ENCODE results near the gene TMEM150A.

TMEM150A gene

DNA sequence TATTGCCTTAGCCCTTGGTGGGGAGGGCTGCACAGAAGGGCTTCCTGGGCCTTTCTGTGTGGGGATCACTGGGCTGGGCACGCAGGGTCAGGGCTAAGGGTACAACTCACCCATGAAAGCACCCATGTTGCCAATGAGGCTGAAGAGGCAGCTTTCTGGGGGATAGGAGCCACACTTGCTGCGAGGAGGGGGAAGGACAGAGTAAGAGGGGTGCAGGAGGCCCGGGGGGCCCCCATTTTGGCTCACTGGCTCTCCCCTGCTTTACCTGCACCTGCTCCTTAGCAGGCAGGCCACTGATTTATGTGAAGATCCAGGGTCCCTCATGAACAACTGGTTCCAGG is 2.3 kb downstream of the TMEM150A start:
- ChIA-PET CTCF (interaction anchor here (1.0 kb wide), 1 partner anchor 21 kb away, joined by 3 read pairs; no protein-coding TSS in a partner anchor), POLR2A (interaction anchor here (0.7 to 3.5 kb wide), 6 partner anchors 11 to 37 kb away, joined by 3 to 22 read pairs (median 3); partner anchors contain the start of genes C2orf68, USP39 and VAMP8)
- no peak for TF ChIP-seq ELF4 (IDR thresholded peaks at IDR 0.05)
- TF ChIP-seq FOXM1 (IDR thresholded peaks at IDR 0.05; ENCODE audit: borderline replicate concordance), result no peak
- no peak for TF ChIP-seq SUZ12 (IDR thresholded peaks at IDR 0.05)
- no peak for TF ChIP-seq ZNF384 (IDR thresholded peaks at IDR 0.05)
- no peak for TF ChIP-seq FOXK2 (IDR thresholded peaks at IDR 0.05)
- TF ChIP-seq, protein P1, sequence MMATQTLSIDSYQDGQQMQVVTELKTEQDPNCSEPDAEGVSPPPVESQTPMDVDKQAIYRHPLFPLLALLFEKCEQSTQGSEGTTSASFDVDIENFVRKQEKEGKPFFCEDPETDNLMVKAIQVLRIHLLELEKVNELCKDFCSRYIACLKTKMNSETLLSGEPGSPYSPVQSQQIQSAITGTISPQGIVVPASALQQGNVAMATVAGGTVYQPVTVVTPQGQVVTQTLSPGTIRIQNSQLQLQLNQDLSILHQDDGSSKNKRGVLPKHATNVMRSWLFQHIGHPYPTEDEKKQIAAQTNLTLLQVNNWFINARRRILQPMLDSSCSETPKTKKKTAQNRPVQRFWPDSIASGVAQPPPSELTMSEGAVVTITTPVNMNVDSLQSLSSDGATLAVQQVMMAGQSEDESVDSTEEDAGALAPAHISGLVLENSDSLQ (IDR thresholded peaks at IDR 0.05), result no peak
- TF ChIP-seq LEF1 (IDR thresholded peaks at IDR 0.05; ENCODE audit: borderline replicate concordance), result no peak
- no peak for TF ChIP-seq L3MBTL2 (conservative IDR thresholded peaks at IDR 0.05)
- no peak for TF ChIP-seq TARDBP (IDR thresholded peaks at IDR 0.05)
- no peak for TF ChIP-seq ARNT (IDR thresholded peaks at IDR 0.05)
- TF ChIP-seq CTBP1 (IDR thresholded peaks at IDR 0.05; ENCODE audit: borderline replicate concordance), result no peak
- no peak for DNase-seq (ENCODE audit: extremely low spot score)

DNA sequence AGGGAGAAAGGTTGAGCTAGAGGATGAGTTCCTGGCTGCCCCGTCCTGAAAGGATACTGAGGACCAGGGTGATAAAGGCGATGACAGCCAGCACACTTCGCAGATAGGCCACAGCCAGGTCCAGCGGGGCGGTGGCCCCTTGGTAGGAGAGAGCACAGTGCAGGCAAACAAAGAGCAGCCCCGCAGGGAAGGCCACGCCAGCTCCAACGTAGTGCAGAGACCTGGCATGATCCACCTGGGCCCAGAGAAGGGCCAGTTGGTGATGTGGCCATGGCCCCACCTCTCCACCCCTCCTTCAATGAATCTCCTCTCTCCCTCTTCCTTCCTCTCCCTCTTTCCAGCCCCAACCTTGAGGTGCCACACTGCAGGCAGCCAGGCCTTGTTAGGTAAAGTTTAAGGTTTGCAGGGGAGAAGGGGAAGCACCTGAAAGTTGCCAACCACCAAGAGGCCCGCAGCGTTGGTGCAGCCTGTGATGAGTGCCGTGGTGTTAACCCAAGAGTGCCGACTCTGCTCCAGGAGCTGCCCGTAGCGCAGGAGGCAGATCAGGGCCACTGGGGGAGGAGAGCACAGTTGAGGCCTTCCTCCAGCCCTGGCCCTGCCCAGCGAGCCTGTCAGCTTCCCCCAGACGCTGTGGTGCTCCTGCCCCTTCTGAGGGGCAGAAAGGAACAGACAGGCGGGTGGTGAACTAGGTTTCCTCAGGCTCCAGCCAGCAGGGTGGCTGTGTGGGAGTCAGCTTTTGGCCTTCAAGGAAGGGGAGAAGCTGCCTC is 2.8 kb downstream of the TMEM150A start:
- no peak for DNase-seq (ENCODE audit: extremely low spot score)
- ChIA-PET CTCF (interaction anchor here (1.0 kb wide), 1 partner anchor 21 kb away, joined by 3 read pairs; no protein-coding TSS in a partner anchor), POLR2A (interaction anchor here (0.7 to 3.5 kb wide), 6 partner anchors 12 to 38 kb away, joined by 3 to 22 read pairs (median 3); partner anchors contain the start of genes C2orf68, USP39 and VAMP8)
- no peak for TF ChIP-seq FOXK2 (IDR thresholded peaks at IDR 0.05)
- no peak for TF ChIP-seq L3MBTL2 (conservative IDR thresholded peaks at IDR 0.05)
- TF ChIP-seq NFRKB (IDR thresholded peaks at IDR 0.05), result no peak
- TF ChIP-seq CTBP1 (IDR thresholded peaks at IDR 0.05; ENCODE audit: borderline replicate concordance), result no peak
- TF ChIP-seq, protein P1 (IDR thresholded peaks at IDR 0.05), result no peak
- TF ChIP-seq HDGF (IDR thresholded peaks at IDR 0.05; ENCODE audit: borderline replicate concordance), result no peak
- no peak for TF ChIP-seq SP1 (IDR thresholded peaks at IDR 0.05)
- TF ChIP-seq LEF1 (IDR thresholded peaks at IDR 0.05; ENCODE audit: borderline replicate concordance), result no peak
- no peak for TF ChIP-seq ZNF384 (IDR thresholded peaks at IDR 0.05)
- no peak for TF ChIP-seq BHLHE40 (IDR thresholded peaks at IDR 0.05; ENCODE audit: borderline replicate concordance)
- TF ChIP-seq ELF4 (IDR thresholded peaks at IDR 0.05), result no peak
- no peak for TF ChIP-seq ARNT (IDR thresholded peaks at IDR 0.05)

DNA sequence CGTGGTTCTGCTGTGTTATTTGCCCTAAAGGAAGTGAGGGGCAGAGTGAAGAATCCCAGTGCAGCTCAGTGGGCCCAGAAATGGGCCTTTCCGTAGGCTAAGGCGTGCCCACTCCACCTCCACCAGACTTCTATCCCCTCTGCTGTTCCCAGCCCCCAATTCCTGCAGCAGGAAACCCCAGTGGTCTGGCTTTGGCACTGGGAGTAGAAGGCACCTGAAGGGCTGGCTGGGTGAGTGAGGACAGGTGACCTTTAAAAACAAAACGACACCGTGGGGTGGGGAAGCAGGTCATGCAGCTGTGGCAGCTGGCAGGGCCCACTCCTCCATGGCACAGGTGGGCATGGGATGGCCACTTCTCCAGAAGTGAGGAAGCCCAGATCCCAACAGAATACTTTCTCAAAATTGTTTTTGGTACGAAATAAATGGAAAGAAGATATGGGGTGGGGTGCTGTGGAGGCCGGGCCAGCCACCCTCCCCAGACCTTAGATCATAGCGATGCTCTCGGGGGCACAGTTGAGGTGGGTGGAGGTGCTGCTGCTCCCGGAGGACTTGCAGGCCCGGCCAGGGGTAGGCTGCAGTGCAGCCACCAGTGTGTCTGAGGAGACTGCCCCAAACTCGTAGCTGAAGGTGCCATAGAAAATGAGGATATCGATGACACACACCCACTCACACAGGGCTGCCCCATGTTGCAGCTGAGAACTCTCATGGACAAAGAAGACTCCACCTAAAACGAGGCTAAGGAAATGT is 3.7 kb downstream of the TMEM150A start:
- DNase-seq (ENCODE audit: extremely low spot score), result no peak
- TF ChIP-seq SP1 (IDR thresholded peaks at IDR 0.05) (no peak), TARDBP (IDR thresholded peaks at IDR 0.05) (no peak), FOXM1 (IDR thresholded peaks at IDR 0.05; ENCODE audit: borderline replicate concordance) (no peak), LEF1 (IDR thresholded peaks at IDR 0.05; ENCODE audit: borderline replicate concordance) (no peak), ELF4 (IDR thresholded peaks at IDR 0.05) (no peak), HDGF (IDR thresholded peaks at IDR 0.05; ENCODE audit: borderline replicate concordance) (no peak), L3MBTL2 (conservative IDR thresholded peaks at IDR 0.05) (no peak), ARNT (IDR thresholded peaks at IDR 0.05) (no peak), ZNF384 (IDR thresholded peaks at IDR 0.05) (no peak), FOXA1 (IDR thresholded peaks at IDR 0.05) (no peak), FOXK2 (IDR thresholded peaks at IDR 0.05) (no peak)
- TF ChIP-seq, protein P1 (IDR thresholded peaks at IDR 0.05), result no peak
- POLR2A ChIA-PET, result interaction anchor here (0.8 to 1.5 kb wide), 2 partner anchors 13 to 38 kb away, joined by 3 read pairs; partner anchors contain the start of gene C2orf68
- CTCF ChIA-PET, result no interaction called here

DNA sequence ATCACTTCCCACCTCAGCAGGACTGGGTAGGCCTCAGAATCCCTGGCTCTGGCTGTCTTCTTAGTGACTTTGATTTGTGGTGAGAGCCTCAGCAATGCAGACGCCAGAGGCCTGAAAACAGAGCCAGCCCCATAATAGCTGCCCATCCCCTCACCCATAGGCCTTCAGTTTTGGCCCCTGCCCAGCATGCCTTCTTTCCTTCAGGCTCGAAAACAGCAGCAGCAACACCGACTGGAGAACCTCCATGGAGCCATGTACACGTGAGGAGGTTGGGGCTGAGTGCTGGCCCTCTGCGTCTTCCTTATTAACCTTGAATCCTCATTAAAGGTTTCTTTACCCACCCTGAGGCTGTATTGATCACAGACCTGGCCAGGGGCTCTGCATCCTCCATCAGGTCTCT is 5.3 kb downstream of the TMEM150A start:
- no peak for DNase-seq (ENCODE audit: extremely low spot score)
- ChIA-PET CTCF (no interaction called here), POLR2A (interaction anchor here (2.6 to 3.0 kb wide), 2 partner anchors 14 to 58 kb away, joined by 13 to 30 read pairs; partner anchors contain the start of genes C2orf68 and MAT2A)
- TF ChIP-seq ARNT (IDR thresholded peaks at IDR 0.05) (no peak), FOXM1 (IDR thresholded peaks at IDR 0.05; ENCODE audit: borderline replicate concordance) (no peak), FOXA1 (IDR thresholded peaks at IDR 0.05) (no peak)
- TF ChIP-seq, protein P1 (IDR thresholded peaks at IDR 0.05), result no peak

DNA sequence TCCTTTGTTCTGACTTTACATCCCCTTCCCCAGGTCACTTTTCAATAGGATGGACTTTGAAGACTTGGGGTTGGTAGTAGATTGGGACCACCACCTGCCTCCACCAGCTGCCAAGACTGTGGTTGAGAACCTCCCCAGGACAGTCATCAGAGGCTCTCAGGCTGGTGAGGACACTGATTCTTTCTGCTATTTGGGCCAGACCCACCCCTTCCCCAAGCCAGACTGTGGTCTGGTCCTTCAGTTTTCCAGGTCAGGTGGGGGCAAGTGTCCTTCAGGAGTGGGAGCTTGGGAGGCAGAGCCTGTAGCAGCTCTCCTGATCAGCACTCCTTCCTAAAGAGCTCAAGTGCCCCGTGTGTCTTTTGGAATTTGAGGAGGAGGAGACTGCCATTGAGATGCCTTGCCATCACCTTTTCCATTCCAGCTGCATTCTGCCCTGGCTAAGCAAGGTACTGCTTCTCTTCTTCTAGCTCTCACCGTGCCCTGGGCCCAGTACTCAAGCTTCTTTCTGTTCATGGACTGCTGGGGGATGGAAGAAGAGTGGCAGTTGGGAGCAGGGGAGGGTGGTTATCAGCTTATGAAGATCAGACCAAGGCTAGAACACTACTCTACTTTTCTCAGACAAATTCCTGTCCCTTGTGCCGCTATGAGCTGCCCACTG is 5.9 kb downstream of the TMEM150A start:
- TF ChIP-seq NFRKB (IDR thresholded peaks at IDR 0.05) (no peak), HDGF (IDR thresholded peaks at IDR 0.05; ENCODE audit: borderline replicate concordance) (no peak), SP1 (IDR thresholded peaks at IDR 0.05) (no peak), FOXM1 (IDR thresholded peaks at IDR 0.05; ENCODE audit: borderline replicate concordance) (no peak), SUZ12 (IDR thresholded peaks at IDR 0.05) (no peak), BHLHE40 (IDR thresholded peaks at IDR 0.05; ENCODE audit: borderline replicate concordance) (no peak), L3MBTL2 (conservative IDR thresholded peaks at IDR 0.05) (no peak), TARDBP (IDR thresholded peaks at IDR 0.05) (no peak), ARNT (IDR thresholded peaks at IDR 0.05) (no peak), FOXK2 (IDR thresholded peaks at IDR 0.05) (no peak), ELF4 (IDR thresholded peaks at IDR 0.05) (no peak), CTBP1 (IDR thresholded peaks at IDR 0.05; ENCODE audit: borderline replicate concordance) (no peak), FOXA1 (IDR thresholded peaks at IDR 0.05) (no peak), ZNF384 (IDR thresholded peaks at IDR 0.05) (no peak), LEF1 (IDR thresholded peaks at IDR 0.05; ENCODE audit: borderline replicate concordance) (no peak)
- TF ChIP-seq, protein P1 (IDR thresholded peaks at IDR 0.05), result no peak
- ChIA-PET POLR2A (interaction anchor here (1.2 to 3.0 kb wide), 5 partner anchors 9 to 59 kb away, joined by 3 to 30 read pairs (median 13); partner anchors contain the start of genes C2orf68 and MAT2A), CTCF (interaction anchor here (1.4 kb wide), 1 partner anchor 15 kb away, joined by 3 read pairs; the partner anchor contains the start of gene C2orf68)
- no peak for DNase-seq (ENCODE audit: extremely low spot score)
